MM.1S (cell line): Measurements from ENCODE around the gene L1CAM.
"Not testable (repeated sequence)": the region's sequence is repeated elsewhere in the genome, so short reads cannot be mapped to it uniquely, and the experiment has no call there.

ENCODE experiments used
- DNase-seq: peaks from one replicate; pipeline ENCODE4 v3.0.0-alpha.2; 2015
- H2AFZ ChIP-seq: fragments of 300-600 bp; sonication (generic); 2 replicates; pipeline ENCODE4 v1.6.0; 2016; ENCODE audit warnings: antibody characterized with exemption, low read length
- H3F3A ChIP-seq: fragments of 300-600 bp; sonication (generic); 2 replicates; pipeline ENCODE4 v1.6.1; 2016; ENCODE audit warnings: mild to moderate bottlenecking, antibody characterized with exemption, low read length, moderate library complexity, mixed read lengths; ENCODE audit not compliant: insufficient read depth
- H3K27ac ChIP-seq: fragments of 300-600 bp; sonication (generic); 2 replicates; pipeline ENCODE4 v1.5.1; 2016; ENCODE audit warnings: mild to moderate bottlenecking, low read length
- H3K27me3 ChIP-seq: fragments of 300-600 bp; sonication (generic); replicated peaks from 2 replicates; pipeline ENCODE4 v1.6.0; 2016; ENCODE audit warnings: low read length; ENCODE audit not compliant: insufficient read depth
- H3K36me3 ChIP-seq: fragments of 300-600 bp; sonication (generic); replicated peaks from 2 replicates; pipeline ENCODE4 v1.6.1; 2016; ENCODE audit warnings: mild to moderate bottlenecking, low read length, mixed read lengths; ENCODE audit not compliant: insufficient read depth
- H3K4me1 ChIP-seq: fragments of 300-600 bp; sonication (generic); 2 replicates; pipeline ENCODE4 v1.6.1; 2016; ENCODE audit warnings: low read length, mixed read lengths
- H3K4me2 ChIP-seq: fragments of 300-600 bp; sonication (generic); 2 replicates; pipeline ENCODE4 v1.6.0; 2016; ENCODE audit warnings: low read depth, low read length
- H3K4me3 ChIP-seq: fragments of 300-600 bp; sonication (generic); 2 replicates; pipeline ENCODE4 v1.5.1; 2016; ENCODE audit warnings: low read length, mixed read lengths
- H3K79me2 ChIP-seq: fragments of 300-600 bp; sonication (generic); 2 replicates; pipeline ENCODE4 v1.6.1; 2016; ENCODE audit warnings: mixed run types, low read length, mixed read lengths
- H3K9ac ChIP-seq: fragments of 300-600 bp; sonication (generic); 2 replicates; pipeline ENCODE4 v1.6.1; 2016; ENCODE audit warnings: low read length, mixed read lengths
- H3K9me2 ChIP-seq: fragments of 300-600 bp; sonication (generic); replicated peaks from 2 replicates; pipeline ENCODE4 v1.6.1; 2016; ENCODE audit warnings: mild to moderate bottlenecking, low read length, mixed read lengths; ENCODE audit not compliant: insufficient read depth
- H3K9me3 ChIP-seq: fragments of 300-600 bp; sonication (generic); replicated peaks from 2 replicates; pipeline ENCODE4 v1.6.1; 2016; ENCODE audit warnings: mild to moderate bottlenecking, low read length, mixed read lengths; ENCODE audit not compliant: insufficient read depth
- H4K20me1 ChIP-seq: fragments of 300-600 bp; sonication (generic); 2 replicates; pipeline ENCODE4 v1.6.1; 2016; ENCODE audit warnings: mild to moderate bottlenecking, low read length, moderate library complexity, mixed read lengths; ENCODE audit not compliant: insufficient read depth
- CTCF ChIP-seq: fragments of 300-600 bp; sonication (generic); IDR thresholded peaks from 2 replicates; pipeline ENCODE4 v1.5.1; 2016; ENCODE audit warnings: antibody characterized with exemption, low read length, mixed read lengths
- EZH2 ChIP-seq: fragments of 300-600 bp; sonication (generic); optimal IDR thresholded peaks from 2 replicates; pipeline ENCODE3; 2017; ENCODE audit warnings: low read depth, mild to moderate bottlenecking, antibody characterized with exemption, low read length, mixed read lengths
- EZH2phosphoT487 ChIP-seq: fragments of 300-600 bp; sonication (generic); IDR thresholded peaks from 2 replicates; pipeline ENCODE4 v1.6.1; 2018; ENCODE audit warnings: antibody characterized with exemption, low read length

The L1CAM gene

GRCh38 chrX:153818571-153819383, 67.2 kb downstream of the L1CAM start:
- TF ChIP-seq EZH2phosphoT487 (no peak), CTCF (no peak), EZH2 (no peak)
- Histone ChIP-seq H3K36me3 (no peaks in the 10 kb centered on the region), H3K9me2 (no peaks in the 10 kb centered on the region), H3K4me1 (no peaks in the 10 kb centered on the region), H3K9me3 (no peaks in the 10 kb centered on the region), H3K9ac (no peak overlapping the region), H3F3A (no peaks in the 10 kb centered on the region), H2AFZ (no peak overlapping the region), H3K27ac (no peak overlapping the region), H3K4me3 (no peak overlapping the region), H3K4me2 (no peak overlapping the region), H4K20me1 (no peaks in the 10 kb centered on the region), H3K79me2 (no peaks in the 10 kb centered on the region), H3K27me3 (peaks cover 19% of the 10 kb centered on the region)
- DNase-seq, result no peak

GRCh38 chrX:153818064-153818463, 67.9 kb downstream of the L1CAM start:
- H3K4me2 ChIP-seq, H3K9me2 ChIP-seq, H3K36me3 ChIP-seq, H2AFZ ChIP-seq, H4K20me1 ChIP-seq, H3K9ac ChIP-seq, H3K79me2 ChIP-seq, H3F3A ChIP-seq, H3K27ac ChIP-seq, H3K9me3 ChIP-seq, H3K4me1 ChIP-seq, DNase-seq, H3K4me3 ChIP-seq: not testable (repeated sequence)
- H3K27me3 ChIP-seq, result peaks cover 23% of the 10 kb centered on the region

GRCh38 chrX:153816831-153817690, 68.9 kb downstream of the L1CAM start:
- TF ChIP-seq EZH2, result no peak
- no peak for TF ChIP-seq EZH2phosphoT487
- TF ChIP-seq CTCF, result no peak
- no peak overlapping the region for H3K9ac ChIP-seq
- H3K4me2 ChIP-seq, result no peak overlapping the region
- H4K20me1 ChIP-seq, result no peaks in the 10 kb centered on the region
- no peaks in the 10 kb centered on the region for H3K36me3 ChIP-seq
- H3K4me1 ChIP-seq, result no peaks in the 10 kb centered on the region
- no peaks in the 10 kb centered on the region for H3K9me2 ChIP-seq
- H3K27me3 ChIP-seq, result peaks cover 31% of the 10 kb centered on the region
- H2AFZ ChIP-seq, result no peak overlapping the region
- H3K9me3 ChIP-seq, result no peaks in the 10 kb centered on the region
- DNase-seq, result no peak
- no peak overlapping the region for H3K4me3 ChIP-seq
- no peaks in the 10 kb centered on the region for H3K79me2 ChIP-seq
- no peak overlapping the region for H3K27ac ChIP-seq
- H3F3A ChIP-seq, result no peaks in the 10 kb centered on the region
